Upper lobe of left lung (tissue), 4 donors: Measurements from ENCODE around the gene CARM1.

ENCODE experiments used
- CTCF ChIP-seq, 6 experiments: fragments of 450-650 bp in 4 of 6; fragments of 200-600 bp in 2 of 6; sonication (generic) in 2 of 6; IDR thresholded peaks; one replicate each; pipeline ENCODE4 v1.5.1; 2016 to 2019; ENCODE audit warnings: antibody characterized with exemption in 6 of 6
- EP300 ChIP-seq, 4 donors: sonication (generic); formaldehyde crosslinking; IDR thresholded peaks; one replicate each; pipeline ENCODE4 v1.5.1; 2017; ENCODE audit warnings: antibody characterized with exemption in 4 of 4, control low read depth in 2 of 4
- POLR2A ChIP-seq, 4 donors: fragments of 450-650 bp; IDR thresholded peaks; one replicate each; pipeline ENCODE4 v1.5.1; 2016 to 2017; ENCODE audit warnings: antibody characterized with exemption in 4 of 4, mild to moderate bottlenecking in 2 of 4
- POLR2AphosphoS5 ChIP-seq, 2 donors: sonication (generic); formaldehyde crosslinking; IDR thresholded peaks; one replicate each; pipeline ENCODE4 v1.5.1; 2017; ENCODE audit warnings: antibody characterized with exemption in 2 of 2

- TF ChIP-seq CTCF (IDR thresholded peaks at IDR 0.05) (no peak), POLR2AphosphoS5 (IDR thresholded peaks at IDR 0.05) (no peak), POLR2A (IDR thresholded peaks at IDR 0.05) (no peak), EP300 (IDR thresholded peaks at IDR 0.05) (no peak)
These were observed 20.7 kb upstream of the CARM1 start for GRCh38 chr19:10850631-10851030.
